Amniotic stem cell (primary cell): ENCODE measurements around the gene C1orf174.

Source experiments
- DNase-seq: peaks from one replicate; lab custom pipeline; 2025; lab: John Stamatoyannopoulos, UW

C1orf174 gene

GRCh38 chr1:3895279-3895950 is 4.7 kb downstream of the C1orf174 start:
- no peak for DNase-seq

DNA sequence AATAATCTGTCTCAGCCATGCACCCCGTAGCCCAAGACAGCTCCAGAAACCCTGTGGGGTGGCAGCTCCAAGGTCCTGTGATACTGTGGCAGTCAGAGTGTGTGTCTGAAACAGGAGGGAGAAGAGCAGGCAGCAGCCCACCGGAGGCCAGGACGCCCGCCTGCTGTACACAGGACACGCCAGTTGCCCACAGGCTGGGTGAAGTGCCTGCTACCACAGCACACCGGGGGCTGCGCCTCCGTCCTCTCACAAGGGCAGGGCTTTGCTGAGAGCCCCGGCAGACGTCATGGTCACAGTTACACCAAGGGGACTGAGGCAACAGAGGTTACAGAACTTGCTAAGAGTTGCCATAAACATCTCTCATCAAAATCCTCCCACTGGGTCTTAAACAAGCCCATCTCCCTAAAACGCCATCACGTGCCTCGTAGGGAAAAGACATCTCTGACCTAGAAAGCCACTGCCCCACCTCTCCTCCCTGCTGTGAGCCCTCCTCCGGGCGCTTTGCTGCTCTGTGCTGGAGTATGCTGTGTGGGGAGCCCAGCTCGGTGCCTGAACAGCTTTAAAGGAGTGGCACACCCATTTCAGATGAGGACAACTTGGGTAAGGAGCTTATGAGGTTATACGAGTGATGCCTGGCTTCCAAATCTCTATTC is 5.3 kb downstream of the C1orf174 start:
- no peak for DNase-seq

- no peak for DNase-seq
Measured at GRCh38 chr1:3893190-3893589, 6.9 kb downstream of the C1orf174 start.

GRCh38 chr1:3892748-3893147 is 7.3 kb downstream of the C1orf174 start:
- no peak for DNase-seq

DNA sequence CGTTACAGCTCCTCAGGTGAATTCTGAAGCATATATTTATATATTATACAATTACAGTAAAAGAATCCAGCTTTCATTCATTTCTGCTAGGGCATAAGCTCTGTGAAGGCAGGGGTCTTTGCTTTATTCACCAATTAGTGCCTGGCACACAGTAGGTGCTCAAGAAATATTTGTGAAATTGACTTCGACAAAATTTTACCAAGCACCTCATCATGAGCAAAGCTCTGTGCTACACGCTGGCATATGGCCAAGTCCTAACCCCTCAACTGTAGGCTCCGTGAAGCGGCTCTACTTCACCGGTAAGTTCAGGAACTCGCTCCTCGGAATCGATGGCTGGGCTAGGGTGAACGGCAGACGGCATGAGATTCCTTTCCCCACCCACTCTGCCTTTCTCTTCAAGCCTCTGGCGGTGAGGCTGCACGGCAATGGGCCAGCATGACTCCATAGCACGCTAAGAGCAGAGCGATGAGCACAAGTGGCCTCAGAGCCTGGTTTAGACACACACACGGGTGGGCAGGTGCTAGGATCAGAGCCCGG is 8.7 kb downstream of the C1orf174 start:
- DNase-seq, result no peak

GRCh38 chr1:3890389-3891328 is 9.4 kb downstream of the C1orf174 start:
- no peak for DNase-seq

DNA sequence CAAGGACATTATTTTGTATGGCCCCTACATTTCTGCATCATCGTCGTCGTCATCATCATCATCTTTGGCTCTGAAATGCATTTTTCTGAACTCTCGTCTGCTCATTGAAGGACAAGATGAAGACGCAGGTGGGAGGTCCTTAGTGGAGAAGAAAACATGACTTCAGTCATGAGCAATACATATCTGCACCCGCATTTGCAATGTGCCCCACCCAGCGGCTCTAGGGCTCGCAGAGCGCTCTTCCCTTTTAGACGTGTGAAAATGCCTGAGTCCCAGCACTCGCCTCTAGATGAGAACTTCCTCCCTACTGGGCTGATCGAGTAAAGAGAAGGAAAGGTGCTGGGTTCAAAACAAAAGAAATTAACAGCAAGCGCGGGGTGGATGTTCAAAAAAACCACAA is 10.1 kb downstream of the C1orf174 start:
- DNase-seq, result no peak

DNA sequence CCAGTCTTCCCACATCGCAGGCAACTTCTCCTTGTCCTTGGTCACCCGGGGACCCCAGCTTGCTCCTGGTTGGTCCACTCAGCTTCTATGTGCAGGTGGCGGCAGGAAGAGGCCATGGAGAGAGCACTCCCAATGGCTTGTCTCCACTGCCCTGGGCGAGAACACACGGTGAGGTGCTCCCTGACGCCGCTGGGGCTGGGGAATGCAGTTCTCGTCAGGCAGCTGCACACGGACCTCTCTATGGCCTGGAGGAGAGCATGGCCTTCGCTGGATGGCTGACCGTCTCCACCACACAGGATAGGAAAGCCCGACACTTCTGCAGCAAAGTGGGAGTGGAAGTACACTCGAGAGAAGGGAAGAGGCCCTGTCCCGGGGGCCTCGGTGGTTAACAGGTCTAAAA is 11.8 kb downstream of the C1orf174 start:
- DNase-seq, result no peak

- DNase-seq, result no peak
Measured at GRCh38 chr1:3886691-3887090, 13.4 kb downstream of the C1orf174 start.

- no peak for DNase-seq
Measured at GRCh38 chr1:3886106-3886670, 13.9 kb downstream of the C1orf174 start.

GRCh38 chr1:3885611-3886010 is 14.5 kb downstream of the C1orf174 start:
- DNase-seq, result no peak

DNA sequence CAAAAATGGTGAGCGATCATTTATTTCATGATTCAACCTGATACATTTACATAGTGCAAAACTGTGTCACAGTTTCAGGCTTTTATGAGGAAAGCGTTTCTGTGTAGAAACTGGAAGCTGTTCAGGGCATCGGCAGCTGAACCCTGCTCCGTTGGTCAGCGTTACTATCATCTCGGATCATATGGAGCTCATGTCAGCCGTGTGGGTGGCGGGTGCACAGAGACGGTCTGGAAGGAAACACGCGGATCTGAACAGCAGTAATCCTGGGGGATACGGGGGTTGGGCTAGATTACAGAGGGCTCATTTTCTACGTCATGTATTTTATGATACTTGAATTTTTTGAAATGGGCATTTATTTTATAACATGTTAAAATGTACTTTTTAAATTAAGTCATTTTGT is 15.1 kb downstream of the C1orf174 start:
- no peak for DNase-seq

DNA sequence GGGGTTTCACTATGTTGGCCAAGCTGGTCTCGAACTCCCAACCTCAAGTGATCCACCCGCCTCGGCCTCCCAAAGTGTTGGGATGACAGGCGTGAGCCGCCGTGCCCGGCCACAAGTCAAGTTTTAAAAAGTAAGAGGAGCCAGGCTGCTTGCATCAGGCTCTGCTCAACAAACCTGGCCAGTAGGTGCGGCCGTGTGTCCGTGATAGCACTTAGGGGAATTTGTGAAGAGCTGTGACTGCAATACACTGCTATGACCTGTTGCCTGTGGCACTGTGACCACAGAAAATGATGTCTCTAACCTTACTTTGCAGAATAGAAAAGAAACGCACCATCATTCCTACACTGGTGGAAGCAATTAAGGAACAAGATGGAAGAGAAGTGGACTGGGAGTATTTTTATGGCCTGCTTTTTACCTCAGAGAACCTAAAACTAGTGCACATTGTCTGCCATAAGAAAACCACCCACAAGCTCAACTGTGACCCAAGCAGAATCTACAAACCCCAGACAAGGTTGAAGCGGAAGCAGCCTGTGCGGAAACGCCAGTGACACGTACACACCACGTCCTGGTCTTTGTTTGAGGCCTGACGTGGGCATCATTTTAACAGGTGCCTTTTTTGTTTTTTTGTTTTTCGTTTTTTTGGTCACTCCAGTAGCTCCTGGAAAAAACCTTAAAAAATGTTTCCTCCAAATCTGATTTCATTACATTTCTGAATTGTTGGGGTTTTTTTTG is 16.7 kb downstream of the C1orf174 start:
- no peak for DNase-seq

- no peak for DNase-seq
Measured at GRCh38 chr1:3881193-3881480, 18.9 kb downstream of the C1orf174 start.

- DNase-seq, result no peak
Measured at GRCh38 chr1:3880429-3881192, 19.5 kb downstream of the C1orf174 start.

- no peak for DNase-seq
Measured at GRCh38 chr1:3879787-3880428, 20.2 kb downstream of the C1orf174 start.

DNA sequence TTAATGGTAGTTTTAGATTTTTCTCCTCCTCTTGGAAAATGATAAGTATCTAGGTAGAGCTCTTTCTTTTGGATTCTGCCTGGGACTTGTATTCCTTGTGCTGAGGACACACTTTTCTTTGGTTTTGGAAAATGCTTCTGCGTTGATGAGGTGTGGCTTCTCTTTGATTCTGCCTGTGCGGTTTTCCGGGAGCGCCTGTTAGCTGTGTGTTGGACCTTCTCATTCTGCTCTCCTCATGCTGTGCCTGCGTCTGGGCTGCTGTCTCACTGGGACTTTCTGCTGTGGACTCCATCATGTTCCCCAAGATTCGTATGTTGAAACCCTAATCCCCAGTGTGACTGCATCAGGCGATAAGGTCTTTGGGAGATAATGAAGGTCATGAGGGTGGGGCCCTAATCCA is 21.0 kb downstream of the C1orf174 start:
- no peak for DNase-seq

GRCh38 chr1:3876716-3877115 is 23.4 kb downstream of the C1orf174 start:
- DNase-seq, result no peak

GRCh38 chr1:3874736-3875135 is 25.3 kb downstream of the C1orf174 start:
- no peak for DNase-seq

- no peak for DNase-seq
Measured at GRCh38 chr1:3872546-3872945, 27.5 kb downstream of the C1orf174 start.

- no peak for DNase-seq
Measured at GRCh38 chr1:3871451-3871805, 28.6 kb downstream of the C1orf174 start.
